NK-92 treated with Interleukin-12 subunit alpha and Interleukin-12 subunit beta, amount 100 ng/mL, for 24 hours (cell line): Measurements from ENCODE around the gene P3R3URF.

Experiments
- DNase-seq: peaks from one replicate; lab custom pipeline; 2025; lab: John Stamatoyannopoulos, UW

Gene P3R3URF

DNA sequence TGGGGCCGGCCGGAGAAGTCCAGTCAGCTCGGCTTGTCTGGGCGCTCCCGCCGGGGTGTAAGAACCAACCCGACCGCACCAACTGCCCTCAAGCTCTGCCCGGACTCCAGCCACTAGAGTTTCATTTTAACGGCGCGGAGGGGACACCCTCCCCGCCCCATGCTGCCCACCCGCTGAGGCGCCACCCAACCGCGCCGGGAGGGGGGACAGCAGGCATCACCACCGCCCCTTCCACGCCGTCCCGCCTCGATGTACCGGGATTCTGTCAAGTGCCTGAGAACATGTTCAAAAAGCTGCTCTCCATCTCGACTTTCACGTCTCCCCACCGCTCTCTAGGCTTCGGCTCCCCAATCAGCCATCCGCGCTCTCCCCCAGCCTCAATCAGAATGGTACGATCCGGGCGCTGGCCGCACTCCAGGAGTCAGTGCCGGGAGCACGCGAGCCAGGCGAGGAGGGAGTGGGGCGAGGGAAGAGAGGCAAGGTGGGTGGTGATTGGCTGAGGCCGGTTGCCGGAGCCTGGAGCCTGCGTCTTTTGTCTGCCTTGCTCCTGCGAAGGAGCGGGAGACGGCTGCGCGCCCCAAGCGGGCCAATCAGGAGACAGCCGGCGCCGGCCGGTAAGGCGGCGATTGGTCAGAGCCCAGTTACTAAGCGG is 43.6 kb downstream of the P3R3URF start, which contains the start of gene PIK3R3:
PIK3R3 (minus strand) TSS at position 101 of the 652 bp plus-strand sequence. CDS start 677 bp downstream, outside the sequence.
- peak; percentile 98 for DNase-seq

GRCh38 chr1:46131712-46132528 is 44.4 kb downstream of the P3R3URF start:
- no peak for DNase-seq

GRCh38 chr1:46131093-46131492 is 45.2 kb downstream of the P3R3URF start:
- no peak for DNase-seq

DNA sequence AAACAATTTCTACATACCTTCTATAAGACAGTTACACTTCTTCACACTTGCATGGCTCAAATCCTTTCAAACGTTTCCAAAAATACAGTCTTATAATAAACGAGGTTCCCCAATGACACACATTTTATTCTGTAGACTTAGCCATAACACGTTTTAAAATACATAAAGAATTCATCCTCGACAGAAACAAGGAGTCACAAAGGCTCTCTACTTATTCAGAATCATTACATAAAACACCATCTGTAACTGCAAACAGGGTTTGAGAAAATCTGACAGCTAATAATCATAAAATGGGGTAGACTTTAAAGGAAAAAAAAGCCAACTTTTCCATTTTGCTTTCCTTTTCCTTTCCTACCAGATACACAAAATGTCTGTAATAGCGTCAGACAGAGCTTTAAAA is 45.7 kb downstream of the P3R3URF start:
- DNase-seq, result no peak

DNA sequence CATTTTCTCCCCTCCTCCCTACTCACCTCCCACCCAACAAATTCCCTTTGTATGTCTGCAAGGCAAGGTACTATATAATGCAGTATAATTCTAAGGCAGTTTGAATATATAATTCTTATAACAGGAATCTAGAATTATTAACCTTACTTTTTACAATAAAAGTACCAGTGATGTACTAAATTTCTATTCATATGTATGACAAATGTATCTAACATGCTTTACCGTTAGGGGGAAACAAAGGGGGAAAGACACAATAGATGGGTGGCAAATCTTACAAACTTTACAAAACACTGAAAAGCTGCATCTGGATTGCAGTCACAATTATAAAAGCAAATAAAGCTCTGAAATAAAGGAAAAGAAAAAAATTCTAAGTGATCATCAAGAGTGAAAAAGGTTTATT is 46.2 kb downstream of the P3R3URF start:
- no peak for DNase-seq

DNA sequence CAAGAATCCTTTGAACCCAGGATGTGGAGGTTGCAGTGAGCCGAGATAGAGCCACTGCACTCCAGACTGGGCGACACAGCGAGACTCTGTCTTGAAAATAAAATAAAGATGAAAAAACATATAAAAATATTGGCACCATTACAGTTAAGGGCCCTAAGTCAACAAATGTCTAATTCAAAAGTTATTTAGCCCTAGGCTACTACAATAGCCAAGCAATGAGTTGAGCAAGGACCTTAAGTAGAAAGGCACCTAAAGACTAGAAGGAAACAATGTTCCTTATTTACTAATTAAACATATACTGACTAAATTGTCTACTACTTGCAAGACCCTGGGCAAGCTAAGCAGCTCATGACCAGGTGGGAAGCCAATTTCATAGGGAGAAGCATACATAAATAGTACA is 47.9 kb downstream of the P3R3URF start:
- DNase-seq, result no peak
